NCI-H446 treated with DMSO at 0.1 percent for 48 hours (cell line): Measurements from ENCODE around the gene SLC46A2.

Experiments used
- DNase-seq: peaks from one replicate; lab custom pipeline; 2025; lab: John Stamatoyannopoulos, UW

The SLC46A2 gene

GRCh38 chr9:112890106-112891081, at the start of gene SLC46A2:
Gene SLC46A2, minus strand, starts transcription at chr9:112890876. Its CDS starts 195 bp downstream, at chr9:112890681.
- no peak for DNase-seq

GRCh38 chr9:112939418-112939817, 48.7 kb upstream of the SLC46A2 start:
- DNase-seq: no peak

- DNase-seq: no peak
These were observed 43.0 kb upstream of the SLC46A2 start for GRCh38 chr9:112933696-112934095.

GRCh38 chr9:112925058-112925641, 34.5 kb upstream of the SLC46A2 start:
- DNase-seq: no peak

GRCh38 chr9:112921549-112921948, 30.9 kb upstream of the SLC46A2 start:
- DNase-seq: no peak

- DNase-seq: no peak
These were observed 27.3 kb upstream of the SLC46A2 start for GRCh38 chr9:112917987-112918362.

GRCh38 chr9:112917047-112917986, 26.6 kb upstream of the SLC46A2 start:
- DNase-seq: no peak

GRCh38 chr9:112914524-112914923, 23.8 kb upstream of the SLC46A2 start:
- no peak for DNase-seq

GRCh38 chr9:112913326-112913725, 22.6 kb upstream of the SLC46A2 start:
- DNase-seq: no peak

- no peak for DNase-seq
These were observed 22.0 kb upstream of the SLC46A2 start for GRCh38 chr9:112912636-112913035.

GRCh38 chr9:112911736-112912135, 21.1 kb upstream of the SLC46A2 start:
- no peak for DNase-seq

- no peak for DNase-seq
These were observed 14.4 kb upstream of the SLC46A2 start for GRCh38 chr9:112905084-112905483.

- no peak for DNase-seq
These were observed 10.2 kb upstream of the SLC46A2 start for GRCh38 chr9:112900901-112901300.

- DNase-seq: no peak
These were observed 9.8 kb upstream of the SLC46A2 start for GRCh38 chr9:112900488-112900887.

GRCh38 chr9:112898872-112899311, 8.2 kb upstream of the SLC46A2 start:
- DNase-seq: no peak

GRCh38 chr9:112896131-112896530, 5.5 kb upstream of the SLC46A2 start:
- no peak for DNase-seq

GRCh38 chr9:112894699-112895098, 4.0 kb upstream of the SLC46A2 start:
- DNase-seq: no peak

GRCh38 chr9:112894041-112894440, 3.4 kb upstream of the SLC46A2 start:
- DNase-seq: no peak

GRCh38 chr9:112892981-112893380, 2.3 kb upstream of the SLC46A2 start:
- no peak for DNase-seq

- no peak for DNase-seq
These were observed 845 bp upstream of the SLC46A2 start for GRCh38 chr9:112891521-112891920.

GRCh38 chr9:112887381-112887780, 3.3 kb downstream of the SLC46A2 start:
- DNase-seq: no peak

- no peak for DNase-seq
These were observed 4.3 kb downstream of the SLC46A2 start for GRCh38 chr9:112886351-112886750.
